SU-DHL-6 (cell line): Measurements from ENCODE around the gene B3GNT9.
A peak's percentile ranks its signal among the peaks of the same experiment; 100 is the strongest.

Experiments used
- H2AFZ ChIP-seq: fragments of 200-600 bp; sonication (generic); 2 replicates; pipeline ENCODE4 v1.6.1; 2014; ENCODE audit warnings: low read depth, mild to moderate bottlenecking, moderate library complexity, mixed read lengths, antibody characterized with exemption, low read length; ENCODE audit not compliant: severe bottlenecking
- H3F3A ChIP-seq: fragments of 200-600 bp; shearing (Covaris generic); 2 replicates; pipeline ENCODE4 v1.6.0; 2016; ENCODE audit warnings: antibody characterized with exemption, mild to moderate bottlenecking; ENCODE audit not compliant: insufficient read depth
- H3K27ac ChIP-seq: fragments of 200-600 bp; sonication (generic); 2 replicates; pipeline ENCODE4 v1.5.1; 2016; ENCODE audit warnings: low read depth, mild to moderate bottlenecking, low read length, moderate library complexity, mixed read lengths
- H3K27me3 ChIP-seq: fragments of 200-600 bp; sonication (generic), shearing (Covaris generic); 2 replicates; pipeline ENCODE4 v1.6.0; 2014; ENCODE audit warnings: mild to moderate bottlenecking, low read length
- H3K36me3 ChIP-seq: fragments of 200-600 bp; sonication (generic); 2 replicates; pipeline ENCODE4 v1.6.1; 2014; ENCODE audit warnings: mild to moderate bottlenecking, low read length, mixed read lengths
- H3K4me2 ChIP-seq: fragments of 300-600, 200-600 bp; shearing (Covaris generic), sonication (generic); 2 replicates; pipeline ENCODE4 v1.6.0; 2014; ENCODE audit warnings: low read length, low read depth, mild to moderate bottlenecking; ENCODE audit not compliant: poor library complexity, severe bottlenecking
- H3K4me3 ChIP-seq: fragments of 200-600 bp; sonication (generic); 2 replicates; pipeline ENCODE4 v1.5.1; 2014; ENCODE audit warnings: antibody characterized with exemption, low read length, mild to moderate bottlenecking, mixed read lengths; ENCODE audit not compliant: insufficient read depth, poor library complexity, severe bottlenecking
- H3K79me2 ChIP-seq: fragments of 200-600 bp; sonication (generic); 2 replicates; pipeline ENCODE4 v1.6.1; 2014; ENCODE audit warnings: mild to moderate bottlenecking, low read length, moderate library complexity; ENCODE audit not compliant: insufficient read depth
- H3K9ac ChIP-seq: fragments of 200-600 bp; sonication (generic); 2 replicates; pipeline ENCODE4 v1.7.0; 2014; ENCODE audit warnings: mild to moderate bottlenecking, low read length
- H3K9me2 ChIP-seq: fragments of 200-600 bp; sonication (generic); replicated peaks from 2 replicates; pipeline ENCODE4 v1.6.1; 2014; ENCODE audit warnings: low read length; ENCODE audit not compliant: insufficient read depth
- H3K9me3 ChIP-seq: fragments of 200-600 bp; sonication (generic); 2 replicates; pipeline ENCODE4 v1.6.1; 2014; ENCODE audit warnings: low read length, mixed read lengths; ENCODE audit not compliant: insufficient read depth
- H4K20me1 ChIP-seq: fragments of 200-600 bp; sonication (generic); 2 replicates; pipeline ENCODE4 v1.6.1; 2014; ENCODE audit warnings: low read depth, mild to moderate bottlenecking, antibody characterized with exemption, low read length, moderate library complexity, mixed read lengths
- EZH2phosphoT487 ChIP-seq: fragments of 200-600 bp; sonication (generic), shearing (Covaris generic); conservative IDR thresholded peaks from 2 replicates; pipeline ENCODE4 v1.6.1; 2018; ENCODE audit warnings: mild to moderate bottlenecking, antibody characterized with exemption, low read length, moderate library complexity, mixed read lengths
- TF ChIP-seq, protein P1 (sequence below): fragments of 200-600 bp; sonication (generic); IDR thresholded peaks from one replicate; pipeline ENCODE4 v1.5.1; 2017; ENCODE audit warnings: antibody characterized with exemption, mild to moderate bottlenecking, low read length, moderate library complexity; ENCODE audit not compliant: insufficient read depth, poor library complexity, severe bottlenecking

The B3GNT9 gene

DNA sequence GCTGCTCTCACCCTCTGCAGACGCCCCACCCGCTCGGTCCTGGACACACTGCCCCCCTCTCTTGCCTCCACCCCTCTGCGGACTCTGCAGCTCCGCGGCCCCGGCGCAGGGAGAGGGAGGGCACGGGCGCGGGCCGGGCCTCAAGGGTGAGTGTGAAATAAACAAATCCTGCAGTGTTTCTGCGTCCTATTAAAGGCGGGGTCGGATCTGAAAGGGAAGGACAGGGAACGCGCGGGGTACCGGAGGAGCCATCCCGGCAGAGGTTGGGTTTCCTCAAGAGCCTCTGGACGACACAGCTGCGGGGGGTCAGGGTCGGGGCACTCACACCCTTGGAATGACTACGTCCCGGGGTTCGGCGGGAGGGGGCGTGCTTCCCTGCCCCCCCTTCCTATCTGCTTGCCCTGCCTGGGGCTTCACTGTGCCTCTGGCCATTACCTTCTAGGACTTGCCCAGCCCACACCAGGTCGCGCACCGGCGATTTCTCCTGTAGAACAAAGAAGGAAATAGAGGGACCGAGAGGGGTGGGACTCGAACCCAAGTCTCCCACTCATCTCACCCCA, 13.3 kb upstream of the B3GNT9 start:
- Histone ChIP-seq H2AFZ (no peak overlapping the region), H3K9me2 (no peaks in the 10 kb centered on the region), H3K9ac (no peak overlapping the region), H3K36me3 (no peaks in the 10 kb centered on the region), H3K79me2 (no peaks in the 10 kb centered on the region), H4K20me1 (no peaks in the 10 kb centered on the region), H3K27ac (no peak overlapping the region), H3K9me3 (no peaks in the 10 kb centered on the region), H3K4me3 (no peak overlapping the region), H3K27me3 (no peaks in the 10 kb centered on the region), H3F3A (peaks cover 3% of the 10 kb centered on the region), H3K4me2 (peak overlapping the region; percentile 35)
- TF ChIP-seq, protein P1, sequence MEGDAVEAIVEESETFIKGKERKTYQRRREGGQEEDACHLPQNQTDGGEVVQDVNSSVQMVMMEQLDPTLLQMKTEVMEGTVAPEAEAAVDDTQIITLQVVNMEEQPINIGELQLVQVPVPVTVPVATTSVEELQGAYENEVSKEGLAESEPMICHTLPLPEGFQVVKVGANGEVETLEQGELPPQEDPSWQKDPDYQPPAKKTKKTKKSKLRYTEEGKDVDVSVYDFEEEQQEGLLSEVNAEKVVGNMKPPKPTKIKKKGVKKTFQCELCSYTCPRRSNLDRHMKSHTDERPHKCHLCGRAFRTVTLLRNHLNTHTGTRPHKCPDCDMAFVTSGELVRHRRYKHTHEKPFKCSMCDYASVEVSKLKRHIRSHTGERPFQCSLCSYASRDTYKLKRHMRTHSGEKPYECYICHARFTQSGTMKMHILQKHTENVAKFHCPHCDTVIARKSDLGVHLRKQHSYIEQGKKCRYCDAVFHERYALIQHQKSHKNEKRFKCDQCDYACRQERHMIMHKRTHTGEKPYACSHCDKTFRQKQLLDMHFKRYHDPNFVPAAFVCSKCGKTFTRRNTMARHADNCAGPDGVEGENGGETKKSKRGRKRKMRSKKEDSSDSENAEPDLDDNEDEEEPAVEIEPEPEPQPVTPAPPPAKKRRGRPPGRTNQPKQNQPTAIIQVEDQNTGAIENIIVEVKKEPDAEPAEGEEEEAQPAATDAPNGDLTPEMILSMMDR = no peak
- no peak for TF ChIP-seq EZH2phosphoT487

DNA sequence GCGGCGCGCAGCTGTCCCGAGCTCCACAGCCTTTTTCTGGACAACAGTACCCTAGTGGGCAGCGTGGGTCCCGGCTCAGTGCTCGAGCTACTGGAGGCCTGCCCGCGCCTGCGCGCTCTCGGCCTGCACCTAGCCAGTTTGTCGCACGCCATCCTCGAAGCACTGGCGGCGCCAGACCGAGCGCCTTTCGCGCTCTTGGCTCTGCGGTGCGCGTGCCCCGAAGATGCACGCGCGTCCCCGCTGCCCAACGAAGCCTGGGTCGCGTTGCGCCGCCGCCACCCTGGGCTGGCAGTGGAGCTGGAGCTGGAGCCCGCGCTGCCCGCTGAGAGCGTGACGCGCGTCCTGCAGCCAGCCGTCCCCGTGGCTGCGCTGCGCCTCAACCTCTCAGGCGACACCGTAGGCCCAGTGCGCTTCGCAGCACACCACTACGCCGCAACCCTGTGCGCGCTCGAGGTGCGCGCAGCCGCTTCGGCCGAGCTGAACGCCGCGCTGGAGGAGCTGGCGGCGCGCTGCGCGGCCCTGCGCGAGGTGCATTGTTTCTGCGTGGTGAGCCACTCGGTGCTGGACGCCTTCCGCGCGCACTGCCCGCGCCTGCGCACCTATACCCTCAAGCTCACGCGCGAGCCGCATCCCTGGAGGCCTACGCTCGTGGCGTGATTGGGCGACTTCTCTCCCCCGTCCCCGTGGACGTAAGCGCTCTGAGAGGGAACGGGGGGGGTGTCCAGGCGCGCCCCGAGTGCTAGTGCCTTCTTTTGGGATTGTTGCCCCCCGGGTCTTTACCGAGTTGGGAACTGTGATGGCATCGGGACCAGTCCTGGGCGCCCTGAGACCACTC, 12.6 kb upstream of the B3GNT9 start:
- no peaks in the 10 kb centered on the region for H3K36me3 ChIP-seq

GRCh38 chr16:67162506-67163163, 11.8 kb upstream of the B3GNT9 start:
- Histone ChIP-seq H3K9ac (no peak overlapping the region), H3K4me2 (no peak overlapping the region), H3K79me2 (no peaks in the 10 kb centered on the region), H3K9me2 (no peaks in the 10 kb centered on the region), H4K20me1 (no peaks in the 10 kb centered on the region), H2AFZ (no peak overlapping the region), H3K27me3 (no peaks in the 10 kb centered on the region), H3K9me3 (no peaks in the 10 kb centered on the region), H3F3A (peaks cover 16% of the 10 kb centered on the region), H3K36me3 (no peaks in the 10 kb centered on the region), H3K27ac (no peak overlapping the region), H3K4me3 (no peak overlapping the region)
- no peak for TF ChIP-seq EZH2phosphoT487
- TF ChIP-seq, protein P1 = no peak

More for the DNA sequence above, 12.6 kb upstream of the B3GNT9 start:
- Histone ChIP-seq H3K79me2 (no peaks in the 10 kb centered on the region), H3K4me3 (no peak overlapping the region), H3K9me3 (no peaks in the 10 kb centered on the region), H3K27ac (no peak overlapping the region), H3F3A (peaks cover 10% of the 10 kb centered on the region), H3K9me2 (no peaks in the 10 kb centered on the region), H2AFZ (no peak overlapping the region), H3K9ac (no peak overlapping the region), H3K27me3 (no peaks in the 10 kb centered on the region), H4K20me1 (no peaks in the 10 kb centered on the region), H3K4me2 (peak overlapping the region; percentile 35)
- TF ChIP-seq EZH2phosphoT487 = no peak
- TF ChIP-seq, protein P1 = no peak
